Ascending aorta (tissue), 2 donors: ENCODE measurements around the gene GLI1. TPM values are rescaled to one million over a fixed set of nuclear protein-coding genes. Genes with fewer than 3 reads are reported as not detected.

Experiments
- DNase-seq, 2 donors: peaks; one replicate each; pipeline ENCODE4 v3.0.0-alpha.2; 2019; ENCODE audit warnings: low spot score in 2 of 2
- H3K27ac ChIP-seq, 2 donors: fragments of 200-600 bp; sonication (generic); one replicate each; pipeline ENCODE4 v1.5.1; 2016 to 2017; ENCODE audit warnings: mild to moderate bottlenecking in 1 of 2
- H3K27me3 ChIP-seq: fragments of 200-600 bp; sonication (generic); one replicate; pipeline ENCODE4 v1.5.1; 2017
- H3K36me3 ChIP-seq, 2 donors: fragments of 200-600 bp; sonication (generic); one replicate each; pipeline ENCODE4 v1.5.1; 2016
- H3K4me1 ChIP-seq, 2 donors: fragments of 200-600 bp; sonication (generic); one replicate each; pipeline ENCODE4 v1.5.1; 2016 to 2017; ENCODE audit warnings: mild to moderate bottlenecking in 1 of 2
- H3K4me3 ChIP-seq, 2 donors: fragments of 200-600 bp; sonication (generic); one replicate each; pipeline ENCODE4 v1.5.1; 2016 to 2017; ENCODE audit warnings: mild to moderate bottlenecking in 1 of 2
- H3K9me3 ChIP-seq, 2 donors: fragments of 200-600 bp; sonication (generic); one replicate each; pipeline ENCODE4 v1.5.1; 2016
- CTCF ChIP-seq, 3 experiments: fragments of 200-600 bp in 2 of 3; fragments of 450-650 bp in 1 of 3; sonication (generic) in 2 of 3; IDR thresholded peaks; one replicate each; pipeline ENCODE4 v1.5.1; 2016 to 2019; ENCODE audit warnings: antibody characterized with exemption in 3 of 3, mild to moderate bottlenecking in 1 of 3, moderate library complexity in 1 of 3
- intact Hi-C: fragments of 100-400 bp; cut with DNase I; formaldehyde crosslinking; loops from one replicate; pipeline ENCODE4 v1.15.1; 2023
- total RNA-seq: library from RNA; depleted of rRNA; stranded (reverse); fragments of >200 nt; gene quantifications from one replicate; pipeline ENCODE4 v1.1.0, GENCODE V29; 2016

Gene GLI1
- total RNA-seq, 1 donor from 2014 or later: 2.8 TPM

- no peaks in the 10 kb centered on the region for H3K36me3 ChIP-seq
- H3K9me3 ChIP-seq: no peaks in the 10 kb centered on the region
- H3K4me3 ChIP-seq: peak overlapping the region; percentile 71 to 89
- TF ChIP-seq CTCF (IDR thresholded peaks at IDR 0.05): no peak
- peaks cover 3 to 30% of the 10 kb centered on the region in 2 donors for H3K4me1 ChIP-seq
- H3K27ac ChIP-seq: peak overlapping the region; percentile 32 to 87
- no peak for DNase-seq
- intact Hi-C loops: loop anchor here (1.0 to 2.0 kb wide), 2 partner anchors 28 to 59 kb away; partner anchors contain the start of genes DDIT3 and MARS1
- H3K27me3 ChIP-seq: no peaks in the 10 kb centered on the region
Measured at GRCh38 chr12:57460841-57461275, 1.3 kb downstream of the GLI1 start.

GRCh38 chr12:57461276-57461916 lies 1.8 kb downstream of the GLI1 start:
- TF ChIP-seq CTCF (IDR thresholded peaks at IDR 0.05): no peak
- no peaks in the 10 kb centered on the region for H3K9me3 ChIP-seq
- H3K27me3 ChIP-seq: no peaks in the 10 kb centered on the region
- H3K4me1 ChIP-seq: peaks cover 3 to 30% of the 10 kb centered on the region in 2 donors
- H3K27ac ChIP-seq: peak overlapping the region; percentile 76 to 87
- DNase-seq: peak in 1 of 2 donors; percentile 90
- peak overlapping the region; percentile 71 to 89 for H3K4me3 ChIP-seq
- intact Hi-C loops: loop anchor here (1.0 to 2.0 kb wide), 2 partner anchors 27 to 59 kb away; partner anchors contain the start of genes DDIT3 and MARS1
- H3K36me3 ChIP-seq: no peaks in the 10 kb centered on the region

- H3K9me3 ChIP-seq: no peaks in the 10 kb centered on the region
- DNase-seq: no peak
- H3K36me3 ChIP-seq: no peaks in the 10 kb centered on the region
- H3K27me3 ChIP-seq: no peaks in the 10 kb centered on the region
- H3K4me3 ChIP-seq: peak overlapping the region; percentile 71 to 89
- peaks cover 3 to 30% of the 10 kb centered on the region in 2 donors for H3K4me1 ChIP-seq
- no peak for TF ChIP-seq CTCF (IDR thresholded peaks at IDR 0.05)
- H3K27ac ChIP-seq: peak overlapping the region; percentile 76 to 87
- intact Hi-C loops: loop anchor here (1.0 to 2.0 kb wide), 2 partner anchors 27 to 58 kb away; partner anchors contain the start of genes DDIT3 and MARS1
Measured at GRCh38 chr12:57461917-57462250, 2.3 kb downstream of the GLI1 start.

- H3K4me3 ChIP-seq: peak overlapping the region; percentile 71 to 89
- peak overlapping the region; percentile 76 to 87 for H3K27ac ChIP-seq
- no peaks in the 10 kb centered on the region for H3K27me3 ChIP-seq
- no peaks in the 10 kb centered on the region for H3K36me3 ChIP-seq
- intact Hi-C loops: no loop called here
- peaks cover 3 to 30% of the 10 kb centered on the region in 2 donors for H3K4me1 ChIP-seq
- H3K9me3 ChIP-seq: no peaks in the 10 kb centered on the region
- peak in 1 of 2 donors; percentile 94 for DNase-seq
- peak; percentile 93 to 97 (median 95) for TF ChIP-seq CTCF (IDR thresholded peaks at IDR 0.05)
Measured at GRCh38 chr12:57462251-57462911, 2.8 kb downstream of the GLI1 start.

GRCh38 chr12:57462912-57463253 lies 3.3 kb downstream of the GLI1 start:
- Histone ChIP-seq H3K27ac (peak overlapping the region; percentile 76 to 87), H3K27me3 (no peaks in the 10 kb centered on the region), H3K9me3 (no peaks in the 10 kb centered on the region), H3K4me3 (peak overlapping the region; percentile 71 to 89), H3K4me1 (peaks cover 3 to 30% of the 10 kb centered on the region in 2 donors), H3K36me3 (no peaks in the 10 kb centered on the region)
- no peak for TF ChIP-seq CTCF (IDR thresholded peaks at IDR 0.05)
- intact Hi-C loops: no loop called here
- DNase-seq: no peak
